ENCODE data around the gene MPHOSPH8. TPM values are rescaled to one million over a fixed set of nuclear protein-coding genes. Genes with fewer than 3 reads are reported as not detected.
"Not testable (repeated sequence)": the region's sequence is repeated elsewhere in the genome, so short reads cannot be mapped to it uniquely, and the experiment has no call there.

MPHOSPH8 gene
- polyA plus RNA-seq, 1 donor (not counting 4 experiments of a cell fraction or from before 2014, with no cell fraction given) = 24.7 TPM

DNA sequence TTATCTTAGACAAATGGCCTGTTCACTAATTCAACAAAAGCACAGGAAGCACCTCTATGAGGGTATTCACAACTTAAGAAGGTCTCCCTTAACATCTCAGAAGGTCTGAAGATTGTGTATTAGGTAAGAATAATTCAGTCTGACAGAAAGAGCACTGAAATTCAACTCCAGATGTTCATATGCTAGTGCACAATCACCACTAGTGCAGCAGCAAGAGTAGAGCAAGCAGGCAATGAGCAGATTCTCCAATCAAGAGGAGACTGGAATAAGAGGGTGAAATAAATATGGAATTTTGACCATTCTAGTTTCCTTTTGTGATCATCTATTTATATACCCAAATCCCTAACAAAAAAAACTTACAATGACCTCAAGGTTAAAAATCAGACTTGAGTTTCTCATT lies 52.0 kb downstream of the MPHOSPH8 start:
- Histone ChIP-seq H2AFZ (ENCODE audit: control insufficient read depth, low read length) (no peak overlapping the region), H3K36me3 (ENCODE audit: control insufficient read depth in 2 of 2, extremely low read depth in 1 of 2, insufficient read depth in 2 of 2, low read length in 2 of 2) (peaks cover 3 to 4% of the 10 kb centered on the region in 2 experiments), H3K79me2 (ENCODE audit: control insufficient read depth, insufficient read depth, low read length) (no peaks in the 10 kb centered on the region), H3K4me1 (ENCODE audit: control insufficient read depth, extremely low read depth, insufficient read depth, low read length) (no peaks in the 10 kb centered on the region), H3K27ac (ENCODE audit: control insufficient read depth, insufficient read depth, low read length) (no peak overlapping the region), H3K27me3 (ENCODE audit: control insufficient read depth, extremely low read depth, insufficient read depth, low read length) (no peaks in the 10 kb centered on the region), H4K20me1 (ENCODE audit: control insufficient read depth, extremely low read depth, insufficient read depth, low read length) (no peaks in the 10 kb centered on the region), H3K4me3 (ENCODE audit: control insufficient read depth in 2 of 3, extremely low read depth in 1 of 3, insufficient read depth in 2 of 3, low read depth in 1 of 3, low read length in 3 of 3) (no peak overlapping the region), H3K9me1 (ENCODE audit: control insufficient read depth, extremely low read depth, insufficient read depth, low read length) (no peaks in the 10 kb centered on the region), H3K9me3 (ENCODE audit: control insufficient read depth, low read depth, low read length) (no peaks in the 10 kb centered on the region), H3K4me2 (ENCODE audit: control insufficient read depth, extremely low read depth, insufficient read depth, low read depth, low read length) (no peak overlapping the region), H3K9ac (ENCODE audit: control insufficient read depth, extremely low read depth, insufficient read depth, low read length) (no peak overlapping the region)
- DNase-seq (ENCODE audit: low read depth, low spot score) (no peak), FAIRE-seq (no peak)
- dilution Hi-C loops (cut with MboI; ENCODE audit: extremely low pct_ligation_motif_present, low sequenced_read_pairs) = no loop called here
- TF ChIP-seq, protein P1, sequence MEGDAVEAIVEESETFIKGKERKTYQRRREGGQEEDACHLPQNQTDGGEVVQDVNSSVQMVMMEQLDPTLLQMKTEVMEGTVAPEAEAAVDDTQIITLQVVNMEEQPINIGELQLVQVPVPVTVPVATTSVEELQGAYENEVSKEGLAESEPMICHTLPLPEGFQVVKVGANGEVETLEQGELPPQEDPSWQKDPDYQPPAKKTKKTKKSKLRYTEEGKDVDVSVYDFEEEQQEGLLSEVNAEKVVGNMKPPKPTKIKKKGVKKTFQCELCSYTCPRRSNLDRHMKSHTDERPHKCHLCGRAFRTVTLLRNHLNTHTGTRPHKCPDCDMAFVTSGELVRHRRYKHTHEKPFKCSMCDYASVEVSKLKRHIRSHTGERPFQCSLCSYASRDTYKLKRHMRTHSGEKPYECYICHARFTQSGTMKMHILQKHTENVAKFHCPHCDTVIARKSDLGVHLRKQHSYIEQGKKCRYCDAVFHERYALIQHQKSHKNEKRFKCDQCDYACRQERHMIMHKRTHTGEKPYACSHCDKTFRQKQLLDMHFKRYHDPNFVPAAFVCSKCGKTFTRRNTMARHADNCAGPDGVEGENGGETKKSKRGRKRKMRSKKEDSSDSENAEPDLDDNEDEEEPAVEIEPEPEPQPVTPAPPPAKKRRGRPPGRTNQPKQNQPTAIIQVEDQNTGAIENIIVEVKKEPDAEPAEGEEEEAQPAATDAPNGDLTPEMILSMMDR (optimal IDR thresholded peaks at IDR 0.05 in 1 of 3, IDR thresholded peaks at IDR 0.05 in 1 of 3, conservative IDR thresholded peaks at IDR 0.05 in 1 of 3; ENCODE audit: extremely low read depth in 1 of 3, insufficient read depth in 2 of 3, low read length in 3 of 3) = no peak
- no peak for TF ChIP-seq EZH2 (IDR thresholded peaks at IDR 0.05; ENCODE audit: low read length)

- H2AFZ ChIP-seq (ENCODE audit: control insufficient read depth, low read length); dilution Hi-C loops (cut with MboI; ENCODE audit: extremely low pct_ligation_motif_present, low sequenced_read_pairs); H3K9ac ChIP-seq (ENCODE audit: control insufficient read depth, extremely low read depth, insufficient read depth, low read length); H4K20me1 ChIP-seq (ENCODE audit: control insufficient read depth, extremely low read depth, insufficient read depth, low read length); H3K79me2 ChIP-seq (ENCODE audit: control insufficient read depth, insufficient read depth, low read length); FAIRE-seq; H3K27ac ChIP-seq (ENCODE audit: control insufficient read depth, insufficient read depth, low read length); DNase-seq (ENCODE audit: low read depth, low spot score); H3K4me1 ChIP-seq (ENCODE audit: control insufficient read depth, extremely low read depth, insufficient read depth, low read length); H3K4me2 ChIP-seq (ENCODE audit: control insufficient read depth, extremely low read depth, insufficient read depth, low read depth, low read length); H3K36me3 ChIP-seq (ENCODE audit: control insufficient read depth in 2 of 2, extremely low read depth in 1 of 2, insufficient read depth in 2 of 2, low read length in 2 of 2); H3K9me3 ChIP-seq (ENCODE audit: control insufficient read depth, low read depth, low read length); H3K9me1 ChIP-seq (ENCODE audit: control insufficient read depth, extremely low read depth, insufficient read depth, low read length); H3K27me3 ChIP-seq (ENCODE audit: control insufficient read depth, extremely low read depth, insufficient read depth, low read length); H3K4me3 ChIP-seq (ENCODE audit: control insufficient read depth in 2 of 3, extremely low read depth in 1 of 3, insufficient read depth in 2 of 3, low read depth in 1 of 3, low read length in 3 of 3): not testable (repeated sequence)
Observed at GRCh38 chr13:19691447-19691846, 58.0 kb downstream of the MPHOSPH8 start.

DNA sequence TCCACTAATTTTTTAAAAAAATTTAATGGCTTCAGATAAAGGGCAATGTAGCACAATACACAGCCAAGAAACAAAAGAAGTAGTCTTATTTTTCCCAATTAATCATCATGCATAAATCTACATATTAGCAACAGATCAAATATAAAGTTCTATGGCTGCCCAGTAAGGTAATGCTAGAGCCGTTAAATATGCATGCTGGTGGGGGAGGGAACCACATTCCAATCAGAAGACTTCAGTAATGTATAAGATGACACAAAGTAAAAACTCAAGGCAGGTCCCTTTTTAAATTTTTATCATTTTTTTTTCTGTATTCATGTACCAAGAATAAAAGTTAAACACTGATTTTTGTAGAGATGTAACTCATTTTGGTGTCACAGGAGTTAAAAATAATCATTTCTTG lies 62.0 kb downstream of the MPHOSPH8 start:
- Histone ChIP-seq H3K4me3 (ENCODE audit: control insufficient read depth in 2 of 3, extremely low read depth in 1 of 3, insufficient read depth in 2 of 3, low read depth in 1 of 3, low read length in 3 of 3) (no peak overlapping the region), H3K27me3 (ENCODE audit: control insufficient read depth, extremely low read depth, insufficient read depth, low read length) (no peaks in the 10 kb centered on the region), H3K4me2 (ENCODE audit: control insufficient read depth, extremely low read depth, insufficient read depth, low read depth, low read length) (no peak overlapping the region), H3K9me1 (ENCODE audit: control insufficient read depth, extremely low read depth, insufficient read depth, low read length) (no peaks in the 10 kb centered on the region), H3K27ac (ENCODE audit: control insufficient read depth, insufficient read depth, low read length) (no peak overlapping the region), H3K9ac (ENCODE audit: control insufficient read depth, extremely low read depth, insufficient read depth, low read length) (no peak overlapping the region), H3K9me3 (ENCODE audit: control insufficient read depth, low read depth, low read length) (no peaks in the 10 kb centered on the region), H2AFZ (ENCODE audit: control insufficient read depth, low read length) (no peak overlapping the region), H3K79me2 (ENCODE audit: control insufficient read depth, insufficient read depth, low read length) (peaks cover 2% of the 10 kb centered on the region), H3K4me1 (ENCODE audit: control insufficient read depth, extremely low read depth, insufficient read depth, low read length) (peaks cover 6% of the 10 kb centered on the region), H3K36me3 (ENCODE audit: control insufficient read depth in 2 of 2, extremely low read depth in 1 of 2, insufficient read depth in 2 of 2, low read length in 2 of 2) (no peaks in the 10 kb centered on the region), H4K20me1 (ENCODE audit: control insufficient read depth, extremely low read depth, insufficient read depth, low read length) (no peaks in the 10 kb centered on the region)
- DNase-seq (ENCODE audit: low read depth, low spot score) (no peak), FAIRE-seq (no peak)
- dilution Hi-C loops (cut with MboI; ENCODE audit: extremely low pct_ligation_motif_present, low sequenced_read_pairs) = no loop called here
- no peak for TF ChIP-seq EZH2 (IDR thresholded peaks at IDR 0.05; ENCODE audit: low read length)
- TF ChIP-seq, protein P1 (optimal IDR thresholded peaks at IDR 0.05 in 1 of 3, IDR thresholded peaks at IDR 0.05 in 1 of 3, conservative IDR thresholded peaks at IDR 0.05 in 1 of 3; ENCODE audit: extremely low read depth in 1 of 3, insufficient read depth in 2 of 3, low read length in 3 of 3) = no peak

All from keratinocyte (primary cell).